Stimulated activated CD8-positive, alpha-beta memory T cell treated with anti-CD3 and anti-CD28 coated beads, Interleukin-4, amount 100 ng/mL, for 48 hours (primary cell): ENCODE results near the gene TOMM34.
A peak's percentile ranks its signal among the peaks of the same experiment; 100 is the strongest.

Experiments used
- DNase-seq: peaks from one replicate; pipeline ENCODE4 v3.0.0-alpha.2; 2020

The TOMM34 gene

GRCh38 chr20:44961870-44962267 is 1.7 kb upstream of the TOMM34 start:
- DNase-seq = no peak

GRCh38 chr20:44961011-44961869 is 1.0 kb upstream of the TOMM34 start:
- no peak for DNase-seq

GRCh38 chr20:44959638-44960102 is 527 bp downstream of the TOMM34 start:
- peak; percentile 78 for DNase-seq

- DNase-seq = peak; percentile 53
Observed at GRCh38 chr20:44959082-44959637, 1.0 kb downstream of the TOMM34 start.

- no peak for DNase-seq
Observed at GRCh38 chr20:44958276-44958675, 1.9 kb downstream of the TOMM34 start.

GRCh38 chr20:44956410-44956809 is 3.8 kb downstream of the TOMM34 start:
- no peak for DNase-seq

GRCh38 chr20:44955270-44955669 is 4.9 kb downstream of the TOMM34 start:
- DNase-seq = no peak

- DNase-seq = no peak
Observed at GRCh38 chr20:44954211-44954610, 6.0 kb downstream of the TOMM34 start.

- DNase-seq = no peak
Observed at GRCh38 chr20:44952731-44953130, 7.5 kb downstream of the TOMM34 start.

GRCh38 chr20:44950368-44950767 is 9.8 kb downstream of the TOMM34 start:
- DNase-seq = no peak

GRCh38 chr20:44948513-44948912 is 11.7 kb downstream of the TOMM34 start:
- no peak for DNase-seq

GRCh38 chr20:44948107-44948506 is 12.1 kb downstream of the TOMM34 start:
- no peak for DNase-seq

GRCh38 chr20:44946271-44946852 is 13.8 kb downstream of the TOMM34 start:
- no peak for DNase-seq

GRCh38 chr20:44945261-44945660 is 14.9 kb downstream of the TOMM34 start:
- no peak for DNase-seq

GRCh38 chr20:44943828-44944227 is 16.4 kb downstream of the TOMM34 start:
- DNase-seq = no peak

- DNase-seq = no peak
Observed at GRCh38 chr20:44942264-44942973, 17.8 kb downstream of the TOMM34 start.

- no peak for DNase-seq
Observed at GRCh38 chr20:44941120-44941691, 19.0 kb downstream of the TOMM34 start.

GRCh38 chr20:44938637-44939036 is 21.6 kb downstream of the TOMM34 start:
- DNase-seq = no peak

GRCh38 chr20:44936510-44936909 is 23.7 kb downstream of the TOMM34 start:
- DNase-seq = no peak

- DNase-seq = no peak
Observed at GRCh38 chr20:44932916-44933315, 27.3 kb downstream of the TOMM34 start.

- no peak for DNase-seq
Observed at GRCh38 chr20:44931911-44932310, 28.3 kb downstream of the TOMM34 start.

- DNase-seq = no peak
Observed at GRCh38 chr20:44930517-44931168, 29.6 kb downstream of the TOMM34 start.

- DNase-seq = no peak
Observed at GRCh38 chr20:44928595-44928994, 31.6 kb downstream of the TOMM34 start.
